HepG2 (cell line): ENCODE results near the gene CTXN1. TPM values are rescaled to one million over a fixed set of nuclear protein-coding genes. Genes with fewer than 3 reads are reported as not detected.

Source experiments
- CREM ChIP-seq, 2 experiments: sonication (generic) in 1 of 2; formaldehyde crosslinking in 1 of 2; IDR thresholded peaks; 2 replicates each; pipeline versions ENCODE4 v1.4.0 to v1.6.1; 2016 to 2020; ENCODE audit warnings: antibody characterized with exemption in 1 of 2, mild to moderate bottlenecking in 1 of 2, missing genetic modification reagents in 1 of 2
- NCOA2 ChIP-seq: sonication (generic); formaldehyde crosslinking; IDR thresholded peaks from 2 replicates; pipeline ENCODE4 v1.8.0; 2022; ENCODE audit warnings: inconsistent platforms
- SAP130 ChIP-seq: IDR thresholded peaks from 2 replicates; pipeline ENCODE4 v1.6.1; 2016; ENCODE audit warnings: low read depth
- TBL1XR1 ChIP-seq: fragments of 150-350 bp; IDR thresholded peaks from 2 replicates; pipeline ENCODE4 v1.6.1; 2014; ENCODE audit warnings: borderline replicate concordance, low read length; ENCODE audit not compliant: partially characterized antibody
- ZBTB21 ChIP-seq: sonication (generic); formaldehyde crosslinking; IDR thresholded peaks from 2 replicates; pipeline ENCODE4 v1.4.0; 2020; ENCODE audit warnings: missing genetic modification reagents
- ZNF292 ChIP-seq: sonication (generic); formaldehyde crosslinking; IDR thresholded peaks from 2 replicates; pipeline ENCODE4 v1.8.1; 2022; ENCODE audit warnings: mild to moderate bottlenecking, low read depth, missing genetic modification reagents, borderline replicate concordance
- ZNF746 ChIP-seq: sonication (generic); formaldehyde crosslinking; IDR thresholded peaks from 2 replicates; pipeline ENCODE4 v1.8.0; 2022; ENCODE audit warnings: mild to moderate bottlenecking, missing genetic modification reagents
- ZNF75D ChIP-seq: sonication (generic); formaldehyde crosslinking; IDR thresholded peaks from 2 replicates; pipeline ENCODE4 v1.8.1; 2023; ENCODE audit warnings: missing genetic modification reagents, mild to moderate bottlenecking, borderline replicate concordance
- polyA plus RNA-seq, 8 experiments: library from polyadenylated mRNA; depleted of rRNA in 3 of 8; stranded (reverse) in 7 of 8; unstranded in 1 of 8; fragments of >200 nt; fragmentation: Illumina TruSeq in 4 of 8; extraction: Trizol in 4 of 8; gene quantifications; 2 replicates each; pipeline versions ENCODE4 v1.2.1 to v1.2.3, GENCODE V29; 2011 to 2016; ENCODE audit warnings: low read depth in 4 of 8, missing spikeins in 1 of 8, mixed read lengths in 1 of 8; ENCODE audit not compliant: insufficient read depth in 1 of 8
- total RNA-seq, 5 experiments: library from RNA; depleted of rRNA; stranded (reverse); fragments of >200 nt; fragmentation: Illumina TruSeq; extraction: Trizol; gene quantifications; 2 replicates each; pipeline ENCODE4 v1.2.3, GENCODE V29; 2016; ENCODE audit warnings: low read depth in 1 of 5
- TF ChIP-seq, protein P1 (sequence below): IDR thresholded peaks from 2 replicates; pipeline ENCODE4 v1.6.1; 2016; ENCODE audit warnings: missing biosample characterization, missing genetic modification reagents, low read depth
- TF ChIP-seq, protein P2 (sequence below): sonication (generic); formaldehyde crosslinking; IDR thresholded peaks from 2 replicates; pipeline ENCODE4 v1.5.1; 2020; ENCODE audit warnings: mild to moderate bottlenecking, missing genetic modification reagents
- TF ChIP-seq, protein P3 (sequence below): IDR thresholded peaks from 2 replicates; pipeline ENCODE4 v1.6.1; 2012; ENCODE audit warnings: low read length, improper control_type of control experiment
- TF ChIP-seq, protein P4 (sequence below): sonication (generic); formaldehyde crosslinking; IDR thresholded peaks from 2 replicates; pipeline ENCODE4 v1.4.0; 2020; ENCODE audit warnings: mild to moderate bottlenecking, low read depth, missing genetic modification reagents
- TF ChIP-seq, protein P5 (sequence below): sonication (generic); formaldehyde crosslinking; IDR thresholded peaks from 2 replicates; pipeline ENCODE4 v1.4.0; 2020; ENCODE audit warnings: mild to moderate bottlenecking, missing genetic modification reagents
- TF ChIP-seq, protein P6 (sequence below): sonication (generic); formaldehyde crosslinking; IDR thresholded peaks from 2 replicates; pipeline ENCODE4 v1.4.0; 2020; ENCODE audit warnings: missing genetic modification reagents, mild to moderate bottlenecking, borderline replicate concordance

Gene CTXN1
- total and polyA plus RNA-seq, 2 of the 13 experiments (the other 11 are each of a cell fraction or from before 2014, with no cell fraction given) = 0.11 TPM; not detected in 1

DNA sequence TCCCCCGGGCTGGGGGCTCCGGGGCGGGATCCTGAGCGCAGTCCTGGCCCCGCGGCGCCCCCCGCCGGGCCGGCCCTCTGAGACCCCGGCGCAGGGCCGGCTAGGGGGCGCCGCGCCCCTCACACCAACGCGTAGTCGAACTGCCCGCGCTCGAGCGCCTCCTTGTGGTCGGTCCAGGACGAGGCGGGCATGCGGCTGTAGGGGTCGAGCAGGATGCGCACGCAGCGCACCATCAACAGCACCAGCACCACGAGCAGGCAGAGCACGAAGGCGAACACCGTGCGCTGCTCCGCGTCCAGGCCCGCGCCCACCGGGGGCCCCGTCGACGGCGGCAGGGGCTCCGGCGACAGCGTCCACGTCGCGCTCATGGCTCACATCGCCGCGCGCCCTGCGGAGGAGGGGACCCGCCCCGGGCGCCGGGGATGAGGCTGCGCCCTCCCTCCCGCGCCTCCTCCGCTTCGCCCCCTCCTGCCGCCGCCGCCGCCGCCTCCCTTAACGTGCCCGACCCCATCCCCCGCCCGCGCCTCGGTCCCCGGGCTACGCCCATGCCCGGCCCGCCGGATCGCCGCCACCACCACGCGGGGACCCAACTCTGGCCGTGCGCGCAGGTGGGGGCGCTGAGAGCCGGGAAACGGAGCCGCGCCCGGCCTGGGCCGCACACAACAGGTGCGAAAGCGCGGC is 624 bp downstream of the CTXN1 start (continued):
- TF ChIP-seq, protein P1, sequence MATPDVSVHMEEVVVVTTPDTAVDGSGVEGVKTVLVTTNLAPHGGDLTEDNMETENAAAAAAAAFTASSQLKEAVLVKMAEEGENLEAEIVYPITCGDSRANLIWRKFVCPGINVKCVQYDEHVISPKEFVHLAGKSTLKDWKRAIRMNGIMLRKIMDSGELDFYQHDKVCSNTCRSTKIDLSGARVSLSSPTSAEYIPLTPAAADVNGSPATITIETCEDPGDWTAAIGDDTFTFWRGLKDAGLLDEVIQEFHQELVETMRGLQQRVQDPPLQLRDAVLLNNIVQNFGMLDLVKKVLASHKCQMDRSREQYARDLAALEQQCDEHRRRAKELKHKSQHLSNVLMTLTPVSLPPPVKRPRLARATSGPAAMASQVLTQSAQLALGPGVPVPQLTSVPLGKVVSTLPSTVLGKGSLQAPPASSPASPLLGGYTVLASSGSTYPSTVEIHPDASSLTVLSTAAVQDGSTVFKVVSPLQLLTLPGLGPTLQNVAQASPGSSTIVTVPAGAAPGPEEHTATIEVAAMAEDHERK (CRISPR knock-in tag) = no peak
- TF ChIP-seq SAP130 (CRISPR knock-in tag) (peak; percentile 73), TBL1XR1 (no peak), ZNF75D (no peak), ZNF746 (no peak), CREM (IDR thresholded peaks at IDR 0.05) (no peak), CREM (CRISPR knock-in tag; IDR thresholded peaks at IDR 0.05) (no peak), ZNF292 (no peak), NCOA2 (no peak), ZBTB21 (CRISPR knock-in tag) (no peak)
- TF ChIP-seq, protein P2, sequence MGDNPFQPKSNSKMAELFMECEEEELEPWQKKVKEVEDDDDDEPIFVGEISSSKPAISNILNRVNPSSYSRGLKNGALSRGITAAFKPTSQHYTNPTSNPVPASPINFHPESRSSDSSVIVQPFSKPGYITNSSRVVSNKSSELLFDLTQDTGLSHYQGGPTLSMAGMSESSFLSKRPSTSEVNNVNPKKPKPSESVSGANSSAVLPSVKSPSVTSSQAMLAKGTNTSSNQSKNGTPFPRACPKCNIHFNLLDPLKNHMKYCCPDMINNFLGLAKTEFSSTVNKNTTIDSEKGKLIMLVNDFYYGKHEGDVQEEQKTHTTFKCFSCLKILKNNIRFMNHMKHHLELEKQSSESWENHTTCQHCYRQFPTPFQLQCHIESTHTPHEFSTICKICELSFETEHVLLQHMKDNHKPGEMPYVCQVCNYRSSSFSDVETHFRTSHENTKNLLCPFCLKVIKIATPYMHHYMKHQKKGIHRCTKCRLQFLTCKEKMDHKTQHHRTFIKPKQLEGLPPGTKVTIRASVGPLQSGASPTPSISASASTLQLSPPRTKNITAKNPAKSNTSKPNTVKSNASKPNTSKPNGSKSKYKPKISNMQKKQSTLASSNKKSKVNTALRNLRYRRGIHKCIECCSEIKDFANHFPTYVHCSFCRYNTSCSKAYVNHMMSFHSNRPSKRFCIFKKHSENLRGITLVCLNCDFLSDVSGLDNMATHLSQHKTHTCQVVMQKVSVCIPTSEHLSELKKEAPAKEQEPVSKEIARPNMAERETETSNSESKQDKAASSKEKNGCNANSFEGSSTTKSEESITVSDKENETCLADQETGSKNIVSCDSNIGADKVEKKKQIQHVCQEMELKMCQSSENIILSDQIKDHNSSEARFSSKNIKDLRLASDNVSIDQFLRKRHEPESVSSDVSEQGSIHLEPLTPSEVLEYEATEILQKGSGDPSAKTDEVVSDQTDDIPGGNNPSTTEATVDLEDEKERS (CRISPR knock-in tag) = no peak
- TF ChIP-seq, protein P3, sequence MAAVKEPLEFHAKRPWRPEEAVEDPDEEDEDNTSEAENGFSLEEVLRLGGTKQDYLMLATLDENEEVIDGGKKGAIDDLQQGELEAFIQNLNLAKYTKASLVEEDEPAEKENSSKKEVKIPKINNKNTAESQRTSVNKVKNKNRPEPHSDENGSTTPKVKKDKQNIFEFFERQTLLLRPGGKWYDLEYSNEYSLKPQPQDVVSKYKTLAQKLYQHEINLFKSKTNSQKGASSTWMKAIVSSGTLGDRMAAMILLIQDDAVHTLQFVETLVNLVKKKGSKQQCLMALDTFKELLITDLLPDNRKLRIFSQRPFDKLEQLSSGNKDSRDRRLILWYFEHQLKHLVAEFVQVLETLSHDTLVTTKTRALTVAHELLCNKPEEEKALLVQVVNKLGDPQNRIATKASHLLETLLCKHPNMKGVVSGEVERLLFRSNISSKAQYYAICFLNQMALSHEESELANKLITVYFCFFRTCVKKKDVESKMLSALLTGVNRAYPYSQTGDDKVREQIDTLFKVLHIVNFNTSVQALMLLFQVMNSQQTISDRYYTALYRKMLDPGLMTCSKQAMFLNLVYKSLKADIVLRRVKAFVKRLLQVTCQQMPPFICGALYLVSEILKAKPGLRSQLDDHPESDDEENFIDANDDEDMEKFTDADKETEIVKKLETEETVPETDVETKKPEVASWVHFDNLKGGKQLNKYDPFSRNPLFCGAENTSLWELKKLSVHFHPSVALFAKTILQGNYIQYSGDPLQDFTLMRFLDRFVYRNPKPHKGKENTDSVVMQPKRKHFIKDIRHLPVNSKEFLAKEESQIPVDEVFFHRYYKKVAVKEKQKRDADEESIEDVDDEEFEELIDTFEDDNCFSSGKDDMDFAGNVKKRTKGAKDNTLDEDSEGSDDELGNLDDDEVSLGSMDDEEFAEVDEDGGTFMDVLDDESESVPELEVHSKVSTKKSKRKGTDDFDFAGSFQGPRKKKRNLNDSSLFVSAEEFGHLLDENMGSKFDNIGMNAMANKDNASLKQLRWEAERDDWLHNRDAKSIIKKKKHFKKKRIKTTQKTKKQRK = no peak
- TF ChIP-seq, protein P4, sequence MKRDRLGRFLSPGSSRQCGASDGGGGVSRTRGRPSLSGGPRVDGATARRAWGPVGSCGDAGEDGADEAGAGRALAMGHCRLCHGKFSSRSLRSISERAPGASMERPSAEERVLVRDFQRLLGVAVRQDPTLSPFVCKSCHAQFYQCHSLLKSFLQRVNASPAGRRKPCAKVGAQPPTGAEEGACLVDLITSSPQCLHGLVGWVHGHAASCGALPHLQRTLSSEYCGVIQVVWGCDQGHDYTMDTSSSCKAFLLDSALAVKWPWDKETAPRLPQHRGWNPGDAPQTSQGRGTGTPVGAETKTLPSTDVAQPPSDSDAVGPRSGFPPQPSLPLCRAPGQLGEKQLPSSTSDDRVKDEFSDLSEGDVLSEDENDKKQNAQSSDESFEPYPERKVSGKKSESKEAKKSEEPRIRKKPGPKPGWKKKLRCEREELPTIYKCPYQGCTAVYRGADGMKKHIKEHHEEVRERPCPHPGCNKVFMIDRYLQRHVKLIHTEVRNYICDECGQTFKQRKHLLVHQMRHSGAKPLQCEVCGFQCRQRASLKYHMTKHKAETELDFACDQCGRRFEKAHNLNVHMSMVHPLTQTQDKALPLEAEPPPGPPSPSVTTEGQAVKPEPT = no peak
- TF ChIP-seq, protein P5, sequence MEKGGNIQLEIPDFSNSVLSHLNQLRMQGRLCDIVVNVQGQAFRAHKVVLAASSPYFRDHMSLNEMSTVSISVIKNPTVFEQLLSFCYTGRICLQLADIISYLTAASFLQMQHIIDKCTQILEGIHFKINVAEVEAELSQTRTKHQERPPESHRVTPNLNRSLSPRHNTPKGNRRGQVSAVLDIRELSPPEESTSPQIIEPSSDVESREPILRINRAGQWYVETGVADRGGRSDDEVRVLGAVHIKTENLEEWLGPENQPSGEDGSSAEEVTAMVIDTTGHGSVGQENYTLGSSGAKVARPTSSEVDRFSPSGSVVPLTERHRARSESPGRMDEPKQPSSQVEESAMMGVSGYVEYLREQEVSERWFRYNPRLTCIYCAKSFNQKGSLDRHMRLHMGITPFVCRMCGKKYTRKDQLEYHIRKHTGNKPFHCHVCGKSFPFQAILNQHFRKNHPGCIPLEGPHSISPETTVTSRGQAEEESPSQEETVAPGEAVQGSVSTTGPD = no peak
- TF ChIP-seq, protein P6, sequence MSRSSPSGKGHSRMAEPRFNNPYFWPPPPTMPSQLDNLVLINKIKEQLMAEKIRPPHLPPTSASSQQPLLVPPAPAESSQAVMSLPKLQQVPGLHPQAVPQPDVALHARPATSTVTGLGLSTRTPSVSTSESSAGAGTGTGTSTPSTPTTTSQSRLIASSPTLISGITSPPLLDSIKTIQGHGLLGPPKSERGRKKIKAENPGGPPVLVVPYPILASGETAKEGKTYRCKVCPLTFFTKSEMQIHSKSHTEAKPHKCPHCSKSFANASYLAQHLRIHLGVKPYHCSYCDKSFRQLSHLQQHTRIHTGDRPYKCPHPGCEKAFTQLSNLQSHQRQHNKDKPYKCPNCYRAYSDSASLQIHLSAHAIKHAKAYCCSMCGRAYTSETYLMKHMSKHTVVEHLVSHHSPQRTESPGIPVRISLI = no peak
